ENCODE measurements around the gene ZNF579. TPM values are rescaled to one million over a fixed set of nuclear protein-coding genes. Genes with fewer than 3 reads are reported as not detected.
A peak's percentile ranks its signal among the peaks of the same experiment; 100 is the strongest.

Gene ZNF579
- total and polyA plus RNA-seq, 2 of the 13 experiments (the other 11 are each of a cell fraction or from before 2014, with no cell fraction given), result 2.1 to 2.9 TPM

DNA sequence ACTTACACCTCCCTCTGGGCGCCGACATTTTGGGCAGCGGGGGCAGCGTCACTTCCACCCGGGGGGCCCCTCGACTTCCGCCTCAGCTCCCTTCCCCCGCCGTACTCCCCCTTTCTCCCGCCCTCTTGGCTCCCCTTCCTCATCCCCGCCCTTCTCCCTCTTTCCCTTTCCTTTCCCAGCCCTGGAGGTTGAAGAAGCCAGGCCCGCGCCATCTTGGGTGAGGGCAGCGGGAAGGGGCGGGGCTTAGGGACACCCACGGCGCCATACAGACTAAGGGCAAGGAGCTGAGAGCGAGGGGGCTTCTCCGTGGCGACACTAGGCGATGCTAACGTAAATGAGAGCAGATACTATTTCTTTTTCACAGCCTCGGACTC, 18.8 kb upstream of the ZNF579 start, which contains the start of gene FIZ1 (continued):
- no peak for TF ChIP-seq ZNF75D (CRISPR knock-in tag; IDR thresholded peaks at IDR 0.05; ENCODE audit: borderline replicate concordance)
- TF ChIP-seq NCOA5 (CRISPR knock-in tag; IDR thresholded peaks at IDR 0.05), result no peak
- no peak for TF ChIP-seq NBN (conservative IDR thresholded peaks at IDR 0.05)
- TF ChIP-seq ATF7-NPFF (CRISPR knock-in tag; IDR thresholded peaks at IDR 0.05; ENCODE audit: low read depth), result no peak
- TF ChIP-seq ZNF557 (CRISPR knock-in tag; IDR thresholded peaks at IDR 0.05), result no peak
- TF ChIP-seq MTF1 (CRISPR knock-in tag; IDR thresholded peaks at IDR 0.05), result no peak
- no peak for TF ChIP-seq KLF13 (CRISPR knock-in tag; IDR thresholded peaks at IDR 0.05)
- TF ChIP-seq CBX5 (CRISPR knock-in tag; IDR thresholded peaks at IDR 0.05; ENCODE audit: borderline replicate concordance), result no peak
- no peak for TF ChIP-seq ZNF749 (CRISPR knock-in tag; IDR thresholded peaks at IDR 0.05; ENCODE audit: borderline replicate concordance)
- peak; percentile 89 for TF ChIP-seq ZNF501 (CRISPR knock-in tag; IDR thresholded peaks at IDR 0.05)
- TF ChIP-seq ZNF382 (CRISPR knock-in tag; IDR thresholded peaks at IDR 0.05; ENCODE audit: borderline replicate concordance), result no peak

- peak; percentile 66 for ATAC-seq
- intact Hi-C loops (cut with micrococcal nuclease; ENCODE audit: unreplicated experiment), result loop anchor here (2.0 kb wide), 1 partner anchor 18 kb away; the partner anchor contains the start of gene ZNF579
- peak; percentile 52; the same call in 1 of the 2 replicates for TF ChIP-seq PRDM10 (CRISPR knock-in tag; IDR thresholded peaks at IDR 0.05; ENCODE audit: low read depth)
- TF ChIP-seq ZNF547 (CRISPR knock-in tag; IDR thresholded peaks at IDR 0.05), result no peak
- TF ChIP-seq, protein P1, sequence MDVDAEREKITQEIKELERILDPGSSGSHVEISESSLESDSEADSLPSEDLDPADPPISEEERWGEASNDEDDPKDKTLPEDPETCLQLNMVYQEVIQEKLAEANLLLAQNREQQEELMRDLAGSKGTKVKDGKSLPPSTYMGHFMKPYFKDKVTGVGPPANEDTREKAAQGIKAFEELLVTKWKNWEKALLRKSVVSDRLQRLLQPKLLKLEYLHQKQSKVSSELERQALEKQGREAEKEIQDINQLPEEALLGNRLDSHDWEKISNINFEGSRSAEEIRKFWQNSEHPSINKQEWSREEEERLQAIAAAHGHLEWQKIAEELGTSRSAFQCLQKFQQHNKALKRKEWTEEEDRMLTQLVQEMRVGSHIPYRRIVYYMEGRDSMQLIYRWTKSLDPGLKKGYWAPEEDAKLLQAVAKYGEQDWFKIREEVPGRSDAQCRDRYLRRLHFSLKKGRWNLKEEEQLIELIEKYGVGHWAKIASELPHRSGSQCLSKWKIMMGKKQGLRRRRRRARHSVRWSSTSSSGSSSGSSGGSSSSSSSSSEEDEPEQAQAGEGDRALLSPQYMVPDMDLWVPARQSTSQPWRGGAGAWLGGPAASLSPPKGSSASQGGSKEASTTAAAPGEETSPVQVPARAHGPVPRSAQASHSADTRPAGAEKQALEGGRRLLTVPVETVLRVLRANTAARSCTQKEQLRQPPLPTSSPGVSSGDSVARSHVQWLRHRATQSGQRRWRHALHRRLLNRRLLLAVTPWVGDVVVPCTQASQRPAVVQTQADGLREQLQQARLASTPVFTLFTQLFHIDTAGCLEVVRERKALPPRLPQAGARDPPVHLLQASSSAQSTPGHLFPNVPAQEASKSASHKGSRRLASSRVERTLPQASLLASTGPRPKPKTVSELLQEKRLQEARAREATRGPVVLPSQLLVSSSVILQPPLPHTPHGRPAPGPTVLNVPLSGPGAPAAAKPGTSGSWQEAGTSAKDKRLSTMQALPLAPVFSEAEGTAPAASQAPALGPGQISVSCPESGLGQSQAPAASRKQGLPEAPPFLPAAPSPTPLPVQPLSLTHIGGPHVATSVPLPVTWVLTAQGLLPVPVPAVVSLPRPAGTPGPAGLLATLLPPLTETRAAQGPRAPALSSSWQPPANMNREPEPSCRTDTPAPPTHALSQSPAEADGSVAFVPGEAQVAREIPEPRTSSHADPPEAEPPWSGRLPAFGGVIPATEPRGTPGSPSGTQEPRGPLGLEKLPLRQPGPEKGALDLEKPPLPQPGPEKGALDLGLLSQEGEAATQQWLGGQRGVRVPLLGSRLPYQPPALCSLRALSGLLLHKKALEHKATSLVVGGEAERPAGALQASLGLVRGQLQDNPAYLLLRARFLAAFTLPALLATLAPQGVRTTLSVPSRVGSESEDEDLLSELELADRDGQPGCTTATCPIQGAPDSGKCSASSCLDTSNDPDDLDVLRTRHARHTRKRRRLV (CRISPR knock-in tag; IDR thresholded peaks at IDR 0.05), result 0 out of 2 replicates have a peak, but pooled peaks have one; percentile 61
Observed at GRCh38 chr19:55598719-55599467, 18.2 kb upstream of the ZNF579 start.

More at GRCh38 chr19:55598719-55599467, 18.2 kb upstream of the ZNF579 start:
- Histone ChIP-seq H3K27ac (ENCODE audit: extremely low read length, insufficient read depth, low read length) (peak overlapping the region; percentile 98), H3K36me3 (replicated peaks in 1 of 2; ENCODE audit: control insufficient read depth in 1 of 2, insufficient read depth in 2 of 2, low read length in 2 of 2) (peaks cover 7 to 28% of the 10 kb centered on the region in 2 experiments; a peak in 4 of 5 replicates), H3K4me3 (replicated peaks in 1 of 3; ENCODE audit: insufficient read depth in 1 of 3, low read depth in 2 of 3, low read length in 3 of 3) (peak overlapping the region; percentile 73 to 94 (median 90)), H3K4me2 (ENCODE audit: low read depth, low read length) (peak overlapping the region; percentile 49), H2AFZ (ENCODE audit: low read length) (no peak overlapping the region), H4K20me1 (ENCODE audit: insufficient read depth, low read length) (0 out of 2 replicates have a peak, but pooled peaks cover 6% of the 10 kb centered on the region), H3K27me3 (ENCODE audit: control insufficient read depth in 1 of 2, insufficient read depth in 2 of 2, low read length in 2 of 2) (no peaks in the 10 kb centered on the region; a peak in 1 of 5 replicates), H3K79me2 (ENCODE audit: insufficient read depth, low read length) (peaks cover 2% of the 10 kb centered on the region), H3K9ac (ENCODE audit: insufficient read depth, low read depth, low read length) (peak overlapping the region; percentile 97), H3K9me3 (ENCODE audit: low read length) (no peaks in the 10 kb centered on the region), H3K4me1 (ENCODE audit: insufficient read depth, low read length) (peaks cover 31% of the 10 kb centered on the region)
- no TSS peak for BruUV-seq (replicated peaks)
- FAIRE-seq, result peak; percentile 87
- in situ Hi-C loops (cut with HindIII; ENCODE audit: extremely low pct_ligation_motif_present, low pct_unique_long_range_greater_than_20kb), result no loop called here
- WGBS (ENCODE audit: low lambda C conversion rate), result 15% methylated on average over 13 of the region's 26 CpGs
- ChIA-PET POLR2A (interaction anchor here (0.6 to 4.9 kb wide), 31 partner anchors 9 to 481 kb away, joined by 3 to 66 read pairs (median 5); partner anchors contain the start of genes HSPBP1, ISOC2, PPP1R12C and PPP6R1), CTCF (ENCODE audit: low intra/inter-chr PET ratio, low total read pairs) (no interaction called here)
- DNase-seq (ENCODE audit: low spot score), result peak; percentile 90
